Sigmoid colon (tissue), 4 donors: ENCODE results near the gene IL9.

Experiments used
- POLR2AphosphoS5 ChIP-seq, 4 donors: sonication (generic); formaldehyde crosslinking; IDR thresholded peaks; one replicate each; pipeline ENCODE4 v1.6.1; 2017; ENCODE audit warnings: antibody characterized with exemption in 4 of 4
- TF ChIP-seq, protein P1 (sequence below), 4 experiments: fragments of 450-650 bp in 3 of 4; fragments of 200-600 bp in 1 of 4; IDR thresholded peaks; one replicate each; pipeline ENCODE4 v1.5.1; 2016 to 2019; ENCODE audit warnings: antibody characterized with exemption in 4 of 4, mild to moderate bottlenecking in 3 of 4, moderate library complexity in 2 of 4

DNA sequence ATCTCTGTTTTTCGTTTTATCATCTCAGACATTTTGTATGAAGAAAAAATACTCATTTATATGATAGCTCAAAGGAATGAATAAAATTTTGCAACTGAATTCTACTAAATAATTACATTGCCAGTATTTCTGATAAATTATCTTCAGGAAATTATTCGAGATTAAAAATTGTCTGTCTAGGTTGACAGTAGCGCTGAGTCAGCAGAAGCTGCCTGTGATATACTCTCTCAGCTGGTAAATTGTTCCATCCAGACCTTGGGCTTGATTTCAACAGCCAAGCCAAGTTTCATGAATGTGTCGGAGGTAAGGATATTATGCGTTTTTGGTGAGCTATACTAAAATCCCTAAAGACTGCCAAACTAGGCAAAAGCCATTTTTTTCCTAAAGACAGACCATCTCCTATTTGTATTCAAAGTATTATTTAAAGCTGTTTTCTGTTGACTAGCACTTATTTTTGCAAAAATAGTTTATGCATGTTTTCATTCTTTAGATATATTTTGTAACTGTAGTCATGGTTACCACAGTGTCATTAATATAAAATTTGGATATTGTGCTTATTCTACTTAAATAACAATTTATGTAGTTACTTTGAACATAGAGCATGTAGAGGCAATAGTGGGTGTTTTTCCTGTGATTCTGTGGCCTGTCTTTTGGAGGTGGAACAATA lies 41.7 kb upstream of the IL9 start:
- TF ChIP-seq, protein P1, sequence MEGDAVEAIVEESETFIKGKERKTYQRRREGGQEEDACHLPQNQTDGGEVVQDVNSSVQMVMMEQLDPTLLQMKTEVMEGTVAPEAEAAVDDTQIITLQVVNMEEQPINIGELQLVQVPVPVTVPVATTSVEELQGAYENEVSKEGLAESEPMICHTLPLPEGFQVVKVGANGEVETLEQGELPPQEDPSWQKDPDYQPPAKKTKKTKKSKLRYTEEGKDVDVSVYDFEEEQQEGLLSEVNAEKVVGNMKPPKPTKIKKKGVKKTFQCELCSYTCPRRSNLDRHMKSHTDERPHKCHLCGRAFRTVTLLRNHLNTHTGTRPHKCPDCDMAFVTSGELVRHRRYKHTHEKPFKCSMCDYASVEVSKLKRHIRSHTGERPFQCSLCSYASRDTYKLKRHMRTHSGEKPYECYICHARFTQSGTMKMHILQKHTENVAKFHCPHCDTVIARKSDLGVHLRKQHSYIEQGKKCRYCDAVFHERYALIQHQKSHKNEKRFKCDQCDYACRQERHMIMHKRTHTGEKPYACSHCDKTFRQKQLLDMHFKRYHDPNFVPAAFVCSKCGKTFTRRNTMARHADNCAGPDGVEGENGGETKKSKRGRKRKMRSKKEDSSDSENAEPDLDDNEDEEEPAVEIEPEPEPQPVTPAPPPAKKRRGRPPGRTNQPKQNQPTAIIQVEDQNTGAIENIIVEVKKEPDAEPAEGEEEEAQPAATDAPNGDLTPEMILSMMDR (IDR thresholded peaks at IDR 0.05), result no peak
- no peak for TF ChIP-seq POLR2AphosphoS5 (IDR thresholded peaks at IDR 0.05)
